Measurements from ENCODE around the gene TNFAIP2.

Gene TNFAIP2

GRCh38 chr14:103126088-103126872 lies 3.0 kb downstream of the TNFAIP2 start:
- H3K4me1 ChIP-seq (ENCODE audit: insufficient read depth, low read length, severe bottlenecking): peaks cover 2% of the 10 kb centered on the region
- no peaks in the 10 kb centered on the region for H4K20me1 ChIP-seq (ENCODE audit: insufficient read depth, low read length)
- no peaks in the 10 kb centered on the region for H3K9me3 ChIP-seq (ENCODE audit: low read length)
- H3K4me3 ChIP-seq (ENCODE audit: low read depth, low read length, poor library complexity, severe bottlenecking): no peak overlapping the region
- no peak overlapping the region for H2AFZ ChIP-seq (ENCODE audit: low read length)
- H3K4me2 ChIP-seq (ENCODE audit: low read length): no peak overlapping the region
- H3K79me2 ChIP-seq (ENCODE audit: insufficient read depth, low read length): no peaks in the 10 kb centered on the region
- no peak overlapping the region for H3K27ac ChIP-seq (ENCODE audit: low read depth, low read length, poor library complexity, severe bottlenecking)
- no peaks in the 10 kb centered on the region for H3K36me3 ChIP-seq (ENCODE audit: insufficient read depth, low read length)
- TF ChIP-seq CTCF (IDR thresholded peaks at IDR 0.05; ENCODE audit: low read length): no peak
- no peak for TF ChIP-seq EZH2 (IDR thresholded peaks at IDR 0.05; ENCODE audit: borderline replicate concordance, low read length)
- H3F3A ChIP-seq (ENCODE audit: insufficient read depth, low read length): no peaks in the 10 kb centered on the region
- peaks cover 8% of the 10 kb centered on the region for H3K27me3 ChIP-seq (ENCODE audit: insufficient read depth, low read length)
- H3K9ac ChIP-seq (ENCODE audit: low read length): no peak overlapping the region
- H3K9me2 ChIP-seq (ENCODE audit: low read depth, low read length): no peaks in the 10 kb centered on the region

GRCh38 chr14:103126873-103127304 lies 3.6 kb downstream of the TNFAIP2 start:
- no peaks in the 10 kb centered on the region for H3K4me1 ChIP-seq (ENCODE audit: insufficient read depth, low read length, severe bottlenecking)
- H3K9me2 ChIP-seq (ENCODE audit: low read depth, low read length): no peaks in the 10 kb centered on the region
- H3K4me3 ChIP-seq (ENCODE audit: low read depth, low read length, poor library complexity, severe bottlenecking): no peak overlapping the region
- TF ChIP-seq EZH2 (IDR thresholded peaks at IDR 0.05; ENCODE audit: borderline replicate concordance, low read length) (no peak), CTCF (IDR thresholded peaks at IDR 0.05; ENCODE audit: low read length) (no peak)
- no peaks in the 10 kb centered on the region for H3K36me3 ChIP-seq (ENCODE audit: insufficient read depth, low read length)
- no peak overlapping the region for H3K9ac ChIP-seq (ENCODE audit: low read length)
- H3K4me2 ChIP-seq (ENCODE audit: low read length): no peak overlapping the region
- H3F3A ChIP-seq (ENCODE audit: insufficient read depth, low read length): no peaks in the 10 kb centered on the region
- H3K79me2 ChIP-seq (ENCODE audit: insufficient read depth, low read length): no peaks in the 10 kb centered on the region
- no peaks in the 10 kb centered on the region for H3K9me3 ChIP-seq (ENCODE audit: low read length)
- peaks cover 8% of the 10 kb centered on the region for H3K27me3 ChIP-seq (ENCODE audit: insufficient read depth, low read length)
- no peak overlapping the region for H2AFZ ChIP-seq (ENCODE audit: low read length)
- no peak overlapping the region for H3K27ac ChIP-seq (ENCODE audit: low read depth, low read length, poor library complexity, severe bottlenecking)
- no peaks in the 10 kb centered on the region for H4K20me1 ChIP-seq (ENCODE audit: insufficient read depth, low read length)

GRCh38 chr14:103127356-103127755 lies 4.1 kb downstream of the TNFAIP2 start:
- TF ChIP-seq EZH2 (IDR thresholded peaks at IDR 0.05; ENCODE audit: borderline replicate concordance, low read length): no peak
- TF ChIP-seq CTCF (IDR thresholded peaks at IDR 0.05; ENCODE audit: low read length): no peak
- H3K36me3 ChIP-seq (ENCODE audit: insufficient read depth, low read length): no peaks in the 10 kb centered on the region
- H3K27ac ChIP-seq (ENCODE audit: low read depth, low read length, poor library complexity, severe bottlenecking): no peak overlapping the region
- no peak overlapping the region for H3K4me2 ChIP-seq (ENCODE audit: low read length)
- no peak overlapping the region for H3K4me3 ChIP-seq (ENCODE audit: low read depth, low read length, poor library complexity, severe bottlenecking)
- H3K9ac ChIP-seq (ENCODE audit: low read length): no peak overlapping the region
- H3K79me2 ChIP-seq (ENCODE audit: insufficient read depth, low read length): no peaks in the 10 kb centered on the region
- no peaks in the 10 kb centered on the region for H3F3A ChIP-seq (ENCODE audit: insufficient read depth, low read length)
- H3K9me3 ChIP-seq (ENCODE audit: low read length): no peaks in the 10 kb centered on the region
- peaks cover 12% of the 10 kb centered on the region for H3K27me3 ChIP-seq (ENCODE audit: insufficient read depth, low read length)
- no peaks in the 10 kb centered on the region for H3K4me1 ChIP-seq (ENCODE audit: insufficient read depth, low read length, severe bottlenecking)
- H4K20me1 ChIP-seq (ENCODE audit: insufficient read depth, low read length): no peaks in the 10 kb centered on the region
- no peaks in the 10 kb centered on the region for H3K9me2 ChIP-seq (ENCODE audit: low read depth, low read length)
- no peak overlapping the region for H2AFZ ChIP-seq (ENCODE audit: low read length)

All from OCI-LY1 (cell line).